HEK293 (cell line): ENCODE data around the gene LMNTD2.

Experiments
- CTCF ChIA-PET: fragments of 350-600 bp; formaldehyde crosslinking; extraction: SDS; loops from one replicate; lab custom pipeline; 2021; ENCODE audit warnings: antibody characterized with exemption; lab: Yijun Ruan, JAX
- POLR2A ChIA-PET: fragments of 300-600 bp; formaldehyde crosslinking; extraction: SDS; loops from one replicate; lab custom pipeline; 2020; ENCODE audit warnings: antibody characterized with exemption, inconsistent platforms; lab: Yijun Ruan, JAX
- H3K27ac ChIP-seq: fragments of 200-500 bp; sonication (Bioruptor generic); 2 replicates; pipeline ENCODE4 v1.5.1; 2014; ENCODE audit warnings: low read depth, low read length, control low read depth, inconsistent platforms; ENCODE audit errors: extremely low read depth
- H3K36me3 ChIP-seq, 2 experiments: fragments of 200-500 bp in 1 of 2; sonication (Bioruptor generic) in 1 of 2; 1 replicate in 1 of 2; 2 replicates in 1 of 2; pipeline ENCODE4 v1.5.1; 2014 to 2017; ENCODE audit warnings: inconsistent platforms in 2 of 2, low read length in 2 of 2; ENCODE audit not compliant: control insufficient read depth in 2 of 2, insufficient read depth in 1 of 2
- H3K4me1 ChIP-seq: fragments of 200-500 bp; sonication (Bioruptor generic); 2 replicates; pipeline ENCODE4 v1.5.1; 2014; ENCODE audit warnings: mild to moderate bottlenecking, low read length, inconsistent platforms; ENCODE audit not compliant: control insufficient read depth, insufficient read depth
- H3K4me3 ChIP-seq: 2 replicates; pipeline ENCODE4 v1.5.1; 2011; ENCODE audit warnings: low read depth, mild to moderate bottlenecking, control low read depth, low read length, moderate library complexity
- H3K9me3 ChIP-seq: fragments of 200-500 bp; sonication (Bioruptor generic); 2 replicates; pipeline ENCODE4 v1.5.1; 2014; ENCODE audit warnings: low read depth, low read length, inconsistent platforms; ENCODE audit not compliant: control insufficient read depth, insufficient read depth
- EGR2 ChIP-seq: fragments of 450-650 bp; formaldehyde crosslinking; IDR thresholded peaks from 2 replicates; pipeline ENCODE4 v1.5.1; 2016; ENCODE audit warnings: low read depth, missing biosample characterization, missing genetic modification characterization
- GLI2 ChIP-seq: fragments of 450-650 bp; formaldehyde crosslinking; IDR thresholded peaks from 2 replicates; pipeline ENCODE4; 2017; ENCODE audit warnings: missing biosample characterization, missing genetic modification characterization, low read depth, borderline replicate concordance
- KLF7 ChIP-seq: fragments of 450-650 bp; formaldehyde crosslinking; IDR thresholded peaks from 2 replicates; pipeline ENCODE4 v1.5.1; 2016; ENCODE audit warnings: missing biosample characterization, missing genetic modification characterization, borderline replicate concordance
- MZF1 ChIP-seq: fragments of 450-650 bp; formaldehyde crosslinking; IDR thresholded peaks from 2 replicates; pipeline ENCODE4 v1.5.1; 2017; ENCODE audit warnings: missing biosample characterization, missing genetic modification characterization, borderline replicate concordance
- PBX3 ChIP-seq: sonication (generic); formaldehyde crosslinking; IDR thresholded peaks from 2 replicates; pipeline ENCODE4 v1.8.1; 2022; ENCODE audit warnings: mild to moderate bottlenecking, moderate library complexity, missing genetic modification reagents
- ZBTB20 ChIP-seq: fragments of 450-650 bp; formaldehyde crosslinking; IDR thresholded peaks from 2 replicates; pipeline ENCODE4 v1.5.1; 2016; ENCODE audit warnings: missing biosample characterization, missing genetic modification characterization
- ZFHX2 ChIP-seq: fragments of 450-650 bp; formaldehyde crosslinking; conservative IDR thresholded peaks from 2 replicates; pipeline ENCODE4 v1.5.1; 2016; ENCODE audit warnings: missing biosample characterization, missing genetic modification characterization
- ZFP37 ChIP-seq: fragments of 450-650 bp; formaldehyde crosslinking; IDR thresholded peaks from 2 replicates; pipeline ENCODE4 v1.5.1; 2016; ENCODE audit warnings: missing biosample characterization, missing genetic modification characterization
- ZIC2 ChIP-seq: fragments of 450-650 bp; formaldehyde crosslinking; IDR thresholded peaks from 2 replicates; pipeline ENCODE4 v1.5.1; 2016; ENCODE audit warnings: missing biosample characterization, missing genetic modification characterization
- ZNF138 ChIP-seq: fragments of 450-650 bp; formaldehyde crosslinking; IDR thresholded peaks from 2 replicates; pipeline ENCODE4 v1.5.1; 2016; ENCODE audit warnings: missing biosample characterization, missing genetic modification characterization, borderline replicate concordance
- ZNF16 ChIP-seq: fragments of 450-650 bp; formaldehyde crosslinking; IDR thresholded peaks from 2 replicates; pipeline ENCODE4 v1.5.1; 2016; ENCODE audit warnings: low read depth, missing biosample characterization, missing genetic modification characterization
- ZNF18 ChIP-seq: fragments of 450-650 bp; formaldehyde crosslinking; IDR thresholded peaks from 2 replicates; pipeline ENCODE4 v1.5.1; 2016; ENCODE audit warnings: missing biosample characterization, missing genetic modification characterization
- ZNF221 ChIP-seq: fragments of 450-650 bp; formaldehyde crosslinking; IDR thresholded peaks from 2 replicates; pipeline ENCODE4 v1.5.1; 2017; ENCODE audit warnings: missing biosample characterization, missing genetic modification characterization, borderline replicate concordance
- ZNF488 ChIP-seq: fragments of 450-650 bp; formaldehyde crosslinking; IDR thresholded peaks from 2 replicates; pipeline ENCODE4 v1.5.1; 2016; ENCODE audit warnings: missing biosample characterization, missing genetic modification characterization
- ZNF501 ChIP-seq: fragments of 450-650 bp; formaldehyde crosslinking; IDR thresholded peaks from 2 replicates; pipeline ENCODE4 v1.5.1; 2016; ENCODE audit warnings: missing biosample characterization, missing genetic modification characterization
- ZNF513 ChIP-seq: fragments of 450-650 bp; IDR thresholded peaks from 2 replicates; pipeline ENCODE4 v1.5.1; 2018; ENCODE audit warnings: missing biosample characterization, missing genetic modification characterization
- ZNF555 ChIP-seq: fragments of 450-650 bp; formaldehyde crosslinking; conservative IDR thresholded peaks from 2 replicates; pipeline ENCODE4 v1.5.1; 2017; ENCODE audit warnings: missing biosample characterization, mild to moderate bottlenecking, missing genetic modification characterization, inconsistent platforms
- ZNF670 ChIP-seq: fragments of 450-650 bp; formaldehyde crosslinking; IDR thresholded peaks from 2 replicates; pipeline ENCODE4 v1.5.1; 2016; ENCODE audit warnings: missing biosample characterization, missing genetic modification characterization, low read depth
- ZNF701 ChIP-seq: fragments of 450-650 bp; formaldehyde crosslinking; IDR thresholded peaks from 2 replicates; pipeline ENCODE4 v1.5.1; 2016; ENCODE audit warnings: missing biosample characterization, missing genetic modification characterization
- ZNF777 ChIP-seq: fragments of 450-650 bp; formaldehyde crosslinking; IDR thresholded peaks from 2 replicates; pipeline ENCODE4 v1.5.1; 2017; ENCODE audit warnings: missing biosample characterization, missing genetic modification characterization, borderline replicate concordance
- ZNF791 ChIP-seq: fragments of 450-650 bp; formaldehyde crosslinking; IDR thresholded peaks from 2 replicates; pipeline ENCODE4 v1.5.1; 2016; ENCODE audit warnings: missing biosample characterization, missing genetic modification characterization
- ZSCAN18 ChIP-seq: fragments of 450-650 bp; formaldehyde crosslinking; IDR thresholded peaks from 2 replicates; pipeline ENCODE4 v1.5.1; 2016; ENCODE audit warnings: missing biosample characterization, missing genetic modification characterization
- TF ChIP-seq, protein P1 (sequence below): fragments of 450-650 bp; formaldehyde crosslinking; IDR thresholded peaks from 2 replicates; pipeline ENCODE4 v1.5.1; 2017; ENCODE audit warnings: missing biosample characterization, mild to moderate bottlenecking, missing genetic modification characterization, moderate library complexity
- TF ChIP-seq, protein P2 (sequence below): fragments of 450-650 bp; formaldehyde crosslinking; IDR thresholded peaks from 2 replicates; pipeline ENCODE4 v1.5.1; 2017; ENCODE audit warnings: missing biosample characterization, missing genetic modification characterization
- TF ChIP-seq, protein P3 (sequence below): fragments of 450-650 bp; formaldehyde crosslinking; IDR thresholded peaks from 2 replicates; pipeline ENCODE4 v1.5.1; 2016; ENCODE audit warnings: missing biosample characterization, missing genetic modification characterization, low read depth

The LMNTD2 gene

DNA sequence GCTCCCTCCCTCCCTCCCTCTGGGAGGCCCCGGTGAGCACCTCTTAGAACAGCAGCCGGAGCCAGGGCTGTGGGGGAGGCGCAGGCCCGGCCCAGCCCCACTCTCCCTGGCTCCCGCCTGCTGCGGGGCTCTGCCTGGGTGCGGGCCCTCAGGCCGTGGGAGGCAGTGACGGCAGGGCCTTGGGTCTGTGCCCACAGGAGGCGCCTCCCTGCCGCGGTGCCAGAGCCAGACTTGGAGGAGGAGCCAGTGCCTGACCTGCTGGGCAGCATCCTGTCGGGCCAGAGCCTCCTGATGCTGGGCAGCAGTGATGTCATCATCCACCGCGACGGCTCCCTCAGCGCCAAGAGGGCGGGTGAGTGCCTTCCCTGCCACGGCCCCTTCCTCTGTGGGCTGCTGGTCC, 45.7 kb upstream of the LMNTD2 start:
- H3K36me3 ChIP-seq = peaks cover 12 to 95% of the 10 kb centered on the region in 2 experiments; a peak in 2 of 3 replicates
- H3K27ac ChIP-seq = no peak overlapping the region
- no peak overlapping the region for H3K4me3 ChIP-seq
- no peaks in the 10 kb centered on the region for H3K4me1 ChIP-seq
- ChIA-PET POLR2A (no interaction called here), CTCF (interaction anchor here (0.6 to 0.7 kb wide), 2 partner anchors 109 to 178 kb away, joined by 3 to 4 read pairs; no protein-coding TSS in a partner anchor)
- H3K9me3 ChIP-seq = no peaks in the 10 kb centered on the region
- TF ChIP-seq ZNF513 = no peak
- TF ChIP-seq ZNF138 (tag by site-specific recombination) = no peak
- TF ChIP-seq ZFP37 (tag by site-specific recombination) = no peak
- TF ChIP-seq, protein P1, sequence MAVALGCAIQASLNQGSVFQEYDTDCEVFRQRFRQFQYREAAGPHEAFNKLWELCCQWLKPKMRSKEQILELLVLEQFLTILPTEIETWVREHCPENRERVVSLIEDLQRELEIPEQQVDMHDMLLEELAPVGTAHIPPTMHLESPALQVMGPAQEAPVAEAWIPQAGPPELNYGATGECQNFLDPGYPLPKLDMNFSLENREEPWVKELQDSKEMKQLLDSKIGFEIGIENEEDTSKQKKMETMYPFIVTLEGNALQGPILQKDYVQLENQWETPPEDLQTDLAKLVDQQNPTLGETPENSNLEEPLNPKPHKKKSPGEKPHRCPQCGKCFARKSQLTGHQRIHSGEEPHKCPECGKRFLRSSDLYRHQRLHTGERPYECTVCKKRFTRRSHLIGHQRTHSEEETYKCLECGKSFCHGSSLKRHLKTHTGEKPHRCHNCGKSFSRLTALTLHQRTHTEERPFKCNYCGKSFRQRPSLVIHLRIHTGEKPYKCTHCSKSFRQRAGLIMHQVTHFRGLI (tag by site-specific recombination) = peak; percentile 71; the same call in 1 of the 2 replicates
- TF ChIP-seq ZNF16 (tag by site-specific recombination) = no peak
- peak; percentile 23; the same call in 1 of the 2 replicates for TF ChIP-seq EGR2
- TF ChIP-seq, protein P2, sequence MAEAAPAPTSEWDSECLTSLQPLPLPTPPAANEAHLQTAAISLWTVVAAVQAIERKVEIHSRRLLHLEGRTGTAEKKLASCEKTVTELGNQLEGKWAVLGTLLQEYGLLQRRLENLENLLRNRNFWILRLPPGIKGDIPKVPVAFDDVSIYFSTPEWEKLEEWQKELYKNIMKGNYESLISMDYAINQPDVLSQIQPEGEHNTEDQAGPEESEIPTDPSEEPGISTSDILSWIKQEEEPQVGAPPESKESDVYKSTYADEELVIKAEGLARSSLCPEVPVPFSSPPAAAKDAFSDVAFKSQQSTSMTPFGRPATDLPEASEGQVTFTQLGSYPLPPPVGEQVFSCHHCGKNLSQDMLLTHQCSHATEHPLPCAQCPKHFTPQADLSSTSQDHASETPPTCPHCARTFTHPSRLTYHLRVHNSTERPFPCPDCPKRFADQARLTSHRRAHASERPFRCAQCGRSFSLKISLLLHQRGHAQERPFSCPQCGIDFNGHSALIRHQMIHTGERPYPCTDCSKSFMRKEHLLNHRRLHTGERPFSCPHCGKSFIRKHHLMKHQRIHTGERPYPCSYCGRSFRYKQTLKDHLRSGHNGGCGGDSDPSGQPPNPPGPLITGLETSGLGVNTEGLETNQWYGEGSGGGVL (tag by site-specific recombination) = no peak
- TF ChIP-seq ZNF221 = no peak
- TF ChIP-seq ZNF670 (tag by site-specific recombination) = no peak
- no peak for TF ChIP-seq ZNF701 (tag by site-specific recombination)
- no peak for TF ChIP-seq ZNF777
- no peak for TF ChIP-seq ZNF791 (tag by site-specific recombination)
- no peak for TF ChIP-seq ZNF18 (tag by site-specific recombination)
- no peak for TF ChIP-seq ZSCAN18
- no peak for TF ChIP-seq ZNF501 (tag by site-specific recombination)
- TF ChIP-seq KLF7 (tag by site-specific recombination) = no peak
- TF ChIP-seq ZNF488 (tag by site-specific recombination) = no peak
- peak; percentile 49 for TF ChIP-seq ZFHX2 (tag by site-specific recombination)
- TF ChIP-seq MZF1 = no peak
- TF ChIP-seq GLI2 = no peak
- TF ChIP-seq ZBTB20 (tag by site-specific recombination) = no peak
- TF ChIP-seq, protein P3, sequence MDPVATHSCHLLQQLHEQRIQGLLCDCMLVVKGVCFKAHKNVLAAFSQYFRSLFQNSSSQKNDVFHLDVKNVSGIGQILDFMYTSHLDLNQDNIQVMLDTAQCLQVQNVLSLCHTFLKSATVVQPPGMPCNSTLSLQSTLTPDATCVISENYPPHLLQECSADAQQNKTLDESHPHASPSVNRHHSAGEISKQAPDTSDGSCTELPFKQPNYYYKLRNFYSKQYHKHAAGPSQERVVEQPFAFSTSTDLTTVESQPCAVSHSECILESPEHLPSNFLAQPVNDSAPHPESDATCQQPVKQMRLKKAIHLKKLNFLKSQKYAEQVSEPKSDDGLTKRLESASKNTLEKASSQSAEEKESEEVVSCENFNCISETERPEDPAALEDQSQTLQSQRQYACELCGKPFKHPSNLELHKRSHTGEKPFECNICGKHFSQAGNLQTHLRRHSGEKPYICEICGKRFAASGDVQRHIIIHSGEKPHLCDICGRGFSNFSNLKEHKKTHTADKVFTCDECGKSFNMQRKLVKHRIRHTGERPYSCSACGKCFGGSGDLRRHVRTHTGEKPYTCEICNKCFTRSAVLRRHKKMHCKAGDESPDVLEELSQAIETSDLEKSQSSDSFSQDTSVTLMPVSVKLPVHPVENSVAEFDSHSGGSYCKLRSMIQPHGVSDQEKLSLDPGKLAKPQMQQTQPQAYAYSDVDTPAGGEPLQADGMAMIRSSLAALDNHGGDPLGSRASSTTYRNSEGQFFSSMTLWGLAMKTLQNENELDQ = no peak
- TF ChIP-seq ZIC2 (tag by site-specific recombination) = peak; percentile 87
- TF ChIP-seq ZNF555 (tag by site-specific recombination) = no peak
- TF ChIP-seq PBX3 (CRISPR knock-in tag) = no peak
